K562 (cell line): Measurements from ENCODE around the gene APPL2.

Experiments used
- BCOR ChIP-seq: fragments of 450-650 bp; IDR thresholded peaks from 2 replicates; pipeline ENCODE4 v1.6.1; 2016
- BRCA1 ChIP-seq, 2 experiments: fragments of 450-650 bp in 1 of 2; sonication (generic) in 1 of 2; formaldehyde crosslinking in 1 of 2; IDR thresholded peaks; 2 replicates each; pipeline versions ENCODE4 v1.5.0 to v1.6.1; 2017 to 2020; ENCODE audit warnings: mild to moderate bottlenecking in 1 of 2, missing genetic modification reagents in 1 of 2
- CHD2 ChIP-seq: IDR thresholded peaks from 2 replicates; pipeline ENCODE4 v1.6.1; 2011; ENCODE audit warnings: low read depth, low read length
- FOXK2 ChIP-seq, 2 experiments: fragments of 450-650 bp; IDR thresholded peaks in 1 of 2; conservative IDR thresholded peaks in 1 of 2; 2 replicates each; pipeline ENCODE4 v1.6.1; 2016; ENCODE audit warnings: low read depth in 2 of 2, mild to moderate bottlenecking in 1 of 2
- HNRNPUL1 ChIP-seq: fragments of 200-400 bp; formaldehyde crosslinking; IDR thresholded peaks from 2 replicates; pipeline ENCODE4 v1.6.1; 2017; ENCODE audit warnings: low read length
- MAZ ChIP-seq, 2 experiments: fragments of 450-650 bp in 1 of 2; sonication (generic) in 1 of 2; formaldehyde crosslinking; IDR thresholded peaks in 1 of 2; conservative IDR thresholded peaks in 1 of 2; 2 replicates each; pipeline versions ENCODE4 v1.4.0 to v1.5.0; 2020; ENCODE audit warnings: mild to moderate bottlenecking in 1 of 2, missing genetic modification reagents in 1 of 2
- MTA2 ChIP-seq: fragments of 450-650 bp; IDR thresholded peaks from 2 replicates; pipeline ENCODE4 v1.6.1; 2016; ENCODE audit warnings: low read depth
- NCOA4 ChIP-seq: fragments of 450-650 bp; IDR thresholded peaks from 2 replicates; pipeline ENCODE4 v1.6.1; 2018; ENCODE audit warnings: mild to moderate bottlenecking; ENCODE audit not compliant: partially characterized antibody
- RBM22 ChIP-seq: fragments of 200-400 bp; formaldehyde crosslinking; IDR thresholded peaks from 2 replicates; pipeline ENCODE4 v1.6.1; 2018; ENCODE audit warnings: low read length, low read depth; ENCODE audit not compliant: poor library complexity, severe bottlenecking
- TF ChIP-seq, protein P1 (sequence below), 3 experiments: IDR thresholded peaks in 2 of 3; conservative IDR thresholded peaks in 1 of 3; 2 replicates each; pipeline ENCODE4 v1.5.1; 2011 to 2012; ENCODE audit warnings: low read length in 3 of 3, mild to moderate bottlenecking in 3 of 3, control low read depth in 2 of 3, improper control_type of control experiment in 1 of 3, inconsistent platforms in 1 of 3, low read depth in 1 of 3, mixed read lengths in 1 of 3, moderate library complexity in 1 of 3; ENCODE audit not compliant: insufficient read depth in 2 of 3
- TF ChIP-seq, protein P2 (sequence below): fragments of 200-600 bp; sonication (generic); IDR thresholded peaks from one replicate; pipeline ENCODE4 v1.6.1; 2012; ENCODE audit warnings: mild to moderate bottlenecking, low read depth, low read length, inconsistent platforms

DNA sequence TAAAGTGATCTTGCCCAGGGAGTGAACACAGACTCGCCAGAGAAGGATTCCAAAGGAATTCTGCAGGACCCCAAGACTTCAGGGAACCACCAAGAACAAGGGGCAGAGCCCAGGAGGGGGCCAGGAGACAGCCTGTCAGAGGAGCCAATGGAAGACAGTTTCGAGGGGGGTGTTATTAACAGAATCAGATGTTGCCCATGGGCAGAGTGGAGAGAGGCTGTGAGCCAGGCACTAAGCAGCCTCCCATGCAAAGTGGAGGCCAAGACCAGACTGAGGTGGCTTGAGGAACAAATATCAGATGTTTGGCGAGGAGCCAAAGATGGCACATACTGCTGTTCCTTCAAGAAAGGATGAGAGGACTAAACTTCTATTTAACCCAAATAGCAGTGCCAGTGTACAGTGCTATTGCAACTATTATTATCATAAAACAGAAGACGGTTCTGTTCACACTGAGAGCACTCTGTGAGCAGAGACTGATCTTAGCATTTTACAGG is 12.6 kb downstream of the APPL2 start:
- TF ChIP-seq CHD2 (no peak), FOXK2 (conservative IDR thresholded peaks at IDR 0.05 in 1 of 2, IDR thresholded peaks at IDR 0.05 in 1 of 2; ENCODE audit: low read depth in 2 of 2) (no peak), HNRNPUL1 (no peak), MAZ (CRISPR knock-in tag; conservative IDR thresholded peaks at IDR 0.05 in 1 of 2, IDR thresholded peaks at IDR 0.05 in 1 of 2) (no peak), BRCA1 (IDR thresholded peaks at IDR 0.05) (no peak), BRCA1 (CRISPR knock-in tag; IDR thresholded peaks at IDR 0.05) (no peak), BCOR (no peak), NCOA4 (no peak), RBM22 (no peak), MTA2 (no peak)
- TF ChIP-seq, protein P1, sequence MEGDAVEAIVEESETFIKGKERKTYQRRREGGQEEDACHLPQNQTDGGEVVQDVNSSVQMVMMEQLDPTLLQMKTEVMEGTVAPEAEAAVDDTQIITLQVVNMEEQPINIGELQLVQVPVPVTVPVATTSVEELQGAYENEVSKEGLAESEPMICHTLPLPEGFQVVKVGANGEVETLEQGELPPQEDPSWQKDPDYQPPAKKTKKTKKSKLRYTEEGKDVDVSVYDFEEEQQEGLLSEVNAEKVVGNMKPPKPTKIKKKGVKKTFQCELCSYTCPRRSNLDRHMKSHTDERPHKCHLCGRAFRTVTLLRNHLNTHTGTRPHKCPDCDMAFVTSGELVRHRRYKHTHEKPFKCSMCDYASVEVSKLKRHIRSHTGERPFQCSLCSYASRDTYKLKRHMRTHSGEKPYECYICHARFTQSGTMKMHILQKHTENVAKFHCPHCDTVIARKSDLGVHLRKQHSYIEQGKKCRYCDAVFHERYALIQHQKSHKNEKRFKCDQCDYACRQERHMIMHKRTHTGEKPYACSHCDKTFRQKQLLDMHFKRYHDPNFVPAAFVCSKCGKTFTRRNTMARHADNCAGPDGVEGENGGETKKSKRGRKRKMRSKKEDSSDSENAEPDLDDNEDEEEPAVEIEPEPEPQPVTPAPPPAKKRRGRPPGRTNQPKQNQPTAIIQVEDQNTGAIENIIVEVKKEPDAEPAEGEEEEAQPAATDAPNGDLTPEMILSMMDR (IDR thresholded peaks at IDR 0.05 in 2 of 3, conservative IDR thresholded peaks at IDR 0.05 in 1 of 3; ENCODE audit: insufficient read depth in 2 of 3, low read depth in 1 of 3, low read length in 3 of 3): no peak
- TF ChIP-seq, protein P2, sequence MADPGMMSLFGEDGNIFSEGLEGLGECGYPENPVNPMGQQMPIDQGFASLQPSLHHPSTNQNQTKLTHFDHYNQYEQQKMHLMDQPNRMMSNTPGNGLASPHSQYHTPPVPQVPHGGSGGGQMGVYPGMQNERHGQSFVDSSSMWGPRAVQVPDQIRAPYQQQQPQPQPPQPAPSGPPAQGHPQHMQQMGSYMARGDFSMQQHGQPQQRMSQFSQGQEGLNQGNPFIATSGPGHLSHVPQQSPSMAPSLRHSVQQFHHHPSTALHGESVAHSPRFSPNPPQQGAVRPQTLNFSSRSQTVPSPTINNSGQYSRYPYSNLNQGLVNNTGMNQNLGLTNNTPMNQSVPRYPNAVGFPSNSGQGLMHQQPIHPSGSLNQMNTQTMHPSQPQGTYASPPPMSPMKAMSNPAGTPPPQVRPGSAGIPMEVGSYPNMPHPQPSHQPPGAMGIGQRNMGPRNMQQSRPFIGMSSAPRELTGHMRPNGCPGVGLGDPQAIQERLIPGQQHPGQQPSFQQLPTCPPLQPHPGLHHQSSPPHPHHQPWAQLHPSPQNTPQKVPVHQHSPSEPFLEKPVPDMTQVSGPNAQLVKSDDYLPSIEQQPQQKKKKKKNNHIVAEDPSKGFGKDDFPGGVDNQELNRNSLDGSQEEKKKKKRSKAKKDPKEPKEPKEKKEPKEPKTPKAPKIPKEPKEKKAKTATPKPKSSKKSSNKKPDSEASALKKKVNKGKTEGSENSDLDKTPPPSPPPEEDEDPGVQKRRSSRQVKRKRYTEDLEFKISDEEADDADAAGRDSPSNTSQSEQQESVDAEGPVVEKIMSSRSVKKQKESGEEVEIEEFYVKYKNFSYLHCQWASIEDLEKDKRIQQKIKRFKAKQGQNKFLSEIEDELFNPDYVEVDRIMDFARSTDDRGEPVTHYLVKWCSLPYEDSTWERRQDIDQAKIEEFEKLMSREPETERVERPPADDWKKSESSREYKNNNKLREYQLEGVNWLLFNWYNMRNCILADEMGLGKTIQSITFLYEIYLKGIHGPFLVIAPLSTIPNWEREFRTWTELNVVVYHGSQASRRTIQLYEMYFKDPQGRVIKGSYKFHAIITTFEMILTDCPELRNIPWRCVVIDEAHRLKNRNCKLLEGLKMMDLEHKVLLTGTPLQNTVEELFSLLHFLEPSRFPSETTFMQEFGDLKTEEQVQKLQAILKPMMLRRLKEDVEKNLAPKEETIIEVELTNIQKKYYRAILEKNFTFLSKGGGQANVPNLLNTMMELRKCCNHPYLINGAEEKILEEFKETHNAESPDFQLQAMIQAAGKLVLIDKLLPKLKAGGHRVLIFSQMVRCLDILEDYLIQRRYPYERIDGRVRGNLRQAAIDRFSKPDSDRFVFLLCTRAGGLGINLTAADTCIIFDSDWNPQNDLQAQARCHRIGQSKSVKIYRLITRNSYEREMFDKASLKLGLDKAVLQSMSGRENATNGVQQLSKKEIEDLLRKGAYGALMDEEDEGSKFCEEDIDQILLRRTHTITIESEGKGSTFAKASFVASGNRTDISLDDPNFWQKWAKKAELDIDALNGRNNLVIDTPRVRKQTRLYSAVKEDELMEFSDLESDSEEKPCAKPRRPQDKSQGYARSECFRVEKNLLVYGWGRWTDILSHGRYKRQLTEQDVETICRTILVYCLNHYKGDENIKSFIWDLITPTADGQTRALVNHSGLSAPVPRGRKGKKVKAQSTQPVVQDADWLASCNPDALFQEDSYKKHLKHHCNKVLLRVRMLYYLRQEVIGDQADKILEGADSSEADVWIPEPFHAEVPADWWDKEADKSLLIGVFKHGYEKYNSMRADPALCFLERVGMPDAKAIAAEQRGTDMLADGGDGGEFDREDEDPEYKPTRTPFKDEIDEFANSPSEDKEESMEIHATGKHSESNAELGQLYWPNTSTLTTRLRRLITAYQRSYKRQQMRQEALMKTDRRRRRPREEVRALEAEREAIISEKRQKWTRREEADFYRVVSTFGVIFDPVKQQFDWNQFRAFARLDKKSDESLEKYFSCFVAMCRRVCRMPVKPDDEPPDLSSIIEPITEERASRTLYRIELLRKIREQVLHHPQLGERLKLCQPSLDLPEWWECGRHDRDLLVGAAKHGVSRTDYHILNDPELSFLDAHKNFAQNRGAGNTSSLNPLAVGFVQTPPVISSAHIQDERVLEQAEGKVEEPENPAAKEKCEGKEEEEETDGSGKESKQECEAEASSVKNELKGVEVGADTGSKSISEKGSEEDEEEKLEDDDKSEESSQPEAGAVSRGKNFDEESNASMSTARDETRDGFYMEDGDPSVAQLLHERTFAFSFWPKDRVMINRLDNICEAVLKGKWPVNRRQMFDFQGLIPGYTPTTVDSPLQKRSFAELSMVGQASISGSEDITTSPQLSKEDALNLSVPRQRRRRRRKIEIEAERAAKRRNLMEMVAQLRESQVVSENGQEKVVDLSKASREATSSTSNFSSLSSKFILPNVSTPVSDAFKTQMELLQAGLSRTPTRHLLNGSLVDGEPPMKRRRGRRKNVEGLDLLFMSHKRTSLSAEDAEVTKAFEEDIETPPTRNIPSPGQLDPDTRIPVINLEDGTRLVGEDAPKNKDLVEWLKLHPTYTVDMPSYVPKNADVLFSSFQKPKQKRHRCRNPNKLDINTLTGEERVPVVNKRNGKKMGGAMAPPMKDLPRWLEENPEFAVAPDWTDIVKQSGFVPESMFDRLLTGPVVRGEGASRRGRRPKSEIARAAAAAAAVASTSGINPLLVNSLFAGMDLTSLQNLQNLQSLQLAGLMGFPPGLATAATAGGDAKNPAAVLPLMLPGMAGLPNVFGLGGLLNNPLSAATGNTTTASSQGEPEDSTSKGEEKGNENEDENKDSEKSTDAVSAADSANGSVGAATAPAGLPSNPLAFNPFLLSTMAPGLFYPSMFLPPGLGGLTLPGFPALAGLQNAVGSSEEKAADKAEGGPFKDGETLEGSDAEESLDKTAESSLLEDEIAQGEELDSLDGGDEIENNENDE: no peak
